HG02943 (cell line): Measurements from ENCODE around the gene CHMP2A.
"Not testable (repeated sequence)": the region's sequence is repeated elsewhere in the genome, so short reads cannot be mapped to it uniquely, and the experiment has no call there.

Experiments
- ATAC-seq: cut with Tn5 transposase; IDR thresholded peaks from one replicate; pipeline ENCODE4 v1.9.1; 2021; ENCODE audit warnings: mild to moderate bottlenecking, low read depth, moderate library complexity; ENCODE audit not compliant: unreplicated experiment

The CHMP2A gene

DNA sequence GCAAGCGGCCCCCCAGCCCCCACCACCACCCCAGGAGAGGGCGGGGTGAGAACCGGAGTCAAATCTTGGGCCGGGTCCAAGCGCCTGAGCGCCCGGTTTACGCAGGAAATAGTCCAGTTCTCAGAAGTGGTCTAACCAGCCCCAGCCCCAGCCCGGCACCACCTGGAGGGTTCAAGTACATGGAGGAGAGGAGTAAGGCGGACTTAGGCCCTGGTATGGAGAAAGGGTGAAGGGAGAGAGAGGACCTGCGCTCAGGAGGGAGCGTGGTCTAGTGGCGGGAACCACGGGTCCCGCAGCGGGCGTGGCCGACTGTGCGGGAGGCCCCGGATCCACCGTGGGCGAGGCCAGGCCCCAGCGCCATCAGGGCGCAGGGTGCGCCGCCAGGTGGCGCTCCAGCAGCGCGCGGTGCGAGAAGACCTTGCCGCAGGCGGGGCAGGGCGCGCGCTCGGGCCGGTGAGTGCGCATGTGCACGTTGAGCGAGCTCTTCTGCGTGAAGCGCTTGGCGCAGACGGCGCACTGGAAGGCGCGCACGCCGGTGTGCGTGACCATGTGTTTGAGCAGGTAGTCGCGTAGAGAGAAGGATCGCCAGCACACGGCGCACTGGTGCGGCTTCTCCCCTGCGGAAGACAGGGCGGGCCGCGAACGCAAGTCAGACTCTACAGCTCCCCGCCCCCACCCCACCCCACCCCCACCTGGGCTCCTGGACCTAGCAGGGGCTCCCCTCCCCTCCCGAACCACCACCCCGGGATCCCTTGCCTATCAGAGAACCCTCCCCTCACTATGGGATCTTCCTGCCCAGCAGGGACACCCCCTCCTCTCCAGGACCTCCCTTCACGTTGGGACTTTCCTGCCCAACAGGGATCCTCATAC lies 41.0 kb downstream of the CHMP2A start:
- no peak for ATAC-seq

GRCh38 chr19:58513213-58513693 lies 41.7 kb downstream of the CHMP2A start:
- ATAC-seq = no peak

- ATAC-seq = no peak
These were observed 43.3 kb downstream of the CHMP2A start, which contains the start of gene SLC27A5 for GRCh38 chr19:58511353-58512208. TSS of gene SLC27A5 (minus strand) at chr19:58511992. CDS start at chr19:58511955, 37 bp downstream.

DNA sequence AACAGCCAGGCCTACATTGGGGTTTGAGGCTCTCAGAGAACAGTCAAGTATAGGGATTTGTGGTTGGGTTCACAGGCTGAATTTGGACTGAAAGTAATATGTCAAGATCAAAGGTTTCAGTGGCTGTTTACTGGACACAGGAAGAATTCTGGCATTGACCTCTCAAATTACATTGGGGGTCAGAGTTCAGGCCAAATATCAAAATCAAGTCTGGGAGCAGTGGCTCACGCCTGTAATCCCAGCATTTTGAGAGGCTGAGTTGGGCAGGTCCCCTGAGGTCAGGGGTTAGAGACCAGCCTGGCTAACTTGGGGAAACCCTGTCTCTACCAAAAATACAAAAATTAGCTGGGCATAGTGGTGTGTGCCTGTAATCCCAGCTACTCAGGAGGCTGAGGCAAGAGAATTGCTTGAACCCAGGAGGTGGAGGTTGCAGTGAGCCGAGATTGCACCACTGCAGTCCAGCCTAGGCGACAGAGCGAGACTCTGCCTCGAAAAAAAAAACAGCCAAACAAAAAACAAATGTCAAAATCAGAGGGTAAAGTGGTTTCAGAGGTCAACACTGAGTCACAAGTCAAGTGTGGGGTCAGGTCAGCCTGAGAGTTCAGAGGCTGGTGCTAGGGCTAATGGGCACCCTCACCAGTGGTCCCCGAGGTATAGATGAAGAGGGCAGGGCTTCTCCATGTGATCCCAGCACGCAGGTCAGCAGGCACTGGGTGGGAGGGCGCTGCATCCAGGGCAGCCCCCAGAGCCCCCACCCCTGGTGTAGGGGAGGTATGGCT lies 44.6 kb downstream of the CHMP2A start:
- no peak for ATAC-seq

DNA sequence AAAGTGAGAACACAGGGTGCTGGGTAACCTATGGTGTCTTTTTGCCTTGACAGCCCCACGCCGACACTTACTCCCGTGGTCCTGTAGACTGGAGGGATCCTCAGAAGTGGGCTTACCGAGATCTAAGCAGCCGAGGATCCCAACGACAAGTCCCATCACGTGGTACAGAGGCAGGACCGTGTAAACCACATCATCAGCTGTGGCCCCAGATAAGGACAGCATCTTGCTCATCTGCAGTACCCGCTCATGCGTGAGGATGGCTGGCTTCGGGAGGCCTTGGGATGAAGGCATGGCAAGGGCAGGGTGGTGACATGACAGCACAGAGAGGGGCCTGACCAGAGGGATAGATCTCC lies 45.2 kb downstream of the CHMP2A start:
- no peak for ATAC-seq

GRCh38 chr19:58507602-58508223 lies 47.2 kb downstream of the CHMP2A start:
- not testable (repeated sequence) for ATAC-seq
